ENCODE data around the gene MAN2B1. TPM values are rescaled to one million over a fixed set of nuclear protein-coding genes. Genes with fewer than 3 reads are reported as not detected.
"Not testable (repeated sequence)": the region's sequence is repeated elsewhere in the genome, so short reads cannot be mapped to it uniquely, and the experiment has no call there.

The MAN2B1 gene
- total RNA-seq: 72.1 and 92.0 TPM in 2 replicates

GRCh38 chr19:12666265-12667048 is at the start of gene MAN2B1, which contains the start of gene WDR83:
TSS of gene MAN2B1 (minus strand) at chr19:12666742. CDS start at chr19:12666701, 41 bp downstream.
TSS of gene WDR83 (plus strand) at chr19:12666807. CDS start at chr19:12669791, 2,984 bp downstream.
- peak; percentile 33 for DNase-seq (ENCODE audit: low read depth)

DNA sequence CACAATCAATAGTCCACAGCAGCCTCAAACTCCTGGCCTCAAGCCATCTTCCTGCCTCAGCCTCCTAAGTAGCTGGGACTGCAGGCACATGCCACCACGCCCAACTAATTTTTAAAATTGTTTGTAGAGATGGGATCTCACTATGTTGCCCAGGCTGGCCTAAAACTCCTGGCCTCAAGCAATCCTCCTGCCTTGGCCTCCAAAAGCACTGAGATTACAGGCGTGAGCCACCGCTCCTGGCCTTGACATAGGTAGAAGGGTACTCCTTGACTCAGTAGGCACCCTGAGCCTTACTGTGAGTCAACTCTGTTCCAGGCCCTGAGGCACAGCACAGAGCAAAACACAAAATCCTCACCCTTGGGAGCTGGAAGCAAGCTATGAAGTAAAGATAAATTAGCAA is 49.4 kb upstream of the MAN2B1 start:
- DNase-seq (ENCODE audit: low read depth): no peak

DNA sequence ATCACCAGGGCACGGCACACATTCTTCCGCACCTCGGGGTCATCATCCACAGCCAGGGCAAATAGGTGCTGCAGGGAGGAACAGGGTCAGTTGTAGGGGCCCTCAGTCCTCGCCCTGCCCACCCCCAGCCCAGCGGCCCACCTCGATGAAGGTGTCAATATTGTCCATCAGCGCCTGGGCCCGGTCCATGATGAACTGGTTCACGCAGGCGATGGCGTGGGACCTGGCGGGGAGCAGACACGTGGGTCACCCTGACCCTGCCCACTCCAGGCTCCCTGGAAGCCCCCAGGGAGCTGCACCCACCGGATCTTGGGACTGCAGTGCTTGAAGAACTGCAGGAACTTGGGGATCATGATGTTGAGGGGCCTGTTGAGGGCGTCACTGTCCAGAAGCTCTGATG is 48.6 kb upstream of the MAN2B1 start:
- no peak for DNase-seq (ENCODE audit: low read depth)

DNA sequence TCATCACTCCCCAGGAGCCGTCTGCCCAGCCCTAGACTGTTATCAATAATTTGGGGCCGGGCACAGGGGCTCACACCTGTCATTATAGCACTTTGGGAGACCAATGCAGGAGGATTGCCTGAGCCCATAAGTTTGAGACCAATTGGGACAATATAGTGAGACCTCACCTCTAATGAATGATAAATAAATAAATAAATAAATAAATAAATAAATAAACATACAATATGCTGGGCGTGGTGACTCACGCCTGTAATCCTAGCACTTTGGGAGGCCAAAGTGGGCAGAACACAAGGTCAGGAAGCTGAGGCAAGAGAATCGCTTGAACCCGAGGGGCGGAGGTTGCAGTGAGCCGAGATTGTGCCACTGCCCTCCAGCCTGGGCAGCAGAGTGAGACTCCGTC is 46.8 kb upstream of the MAN2B1 start:
- not testable (repeated sequence) for DNase-seq (ENCODE audit: low read depth)

DNA sequence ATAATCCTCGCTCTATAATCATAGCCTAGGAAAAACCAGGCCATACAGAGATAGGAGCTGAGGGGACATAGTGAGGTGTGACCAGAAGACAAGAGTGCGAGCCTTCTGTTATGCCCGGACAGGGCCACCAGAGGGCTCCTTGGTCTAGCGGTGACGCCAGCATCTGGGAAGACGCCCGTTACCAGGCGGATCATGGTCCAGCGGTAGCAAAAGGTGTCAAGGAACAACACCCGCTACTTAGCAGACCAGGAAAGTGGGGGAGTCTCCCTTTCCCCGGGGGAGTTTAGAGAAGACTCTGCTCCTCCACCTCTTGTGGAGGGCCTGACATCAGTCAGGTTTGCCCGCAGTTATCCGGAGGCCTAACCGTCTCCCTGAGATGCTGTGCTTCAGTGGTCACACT is 45.5 kb upstream of the MAN2B1 start:
- DNase-seq (ENCODE audit: low read depth): not testable (repeated sequence)

GRCh38 chr19:12711187-12711586 is 44.6 kb upstream of the MAN2B1 start:
- DNase-seq (ENCODE audit: low read depth): no peak

DNA sequence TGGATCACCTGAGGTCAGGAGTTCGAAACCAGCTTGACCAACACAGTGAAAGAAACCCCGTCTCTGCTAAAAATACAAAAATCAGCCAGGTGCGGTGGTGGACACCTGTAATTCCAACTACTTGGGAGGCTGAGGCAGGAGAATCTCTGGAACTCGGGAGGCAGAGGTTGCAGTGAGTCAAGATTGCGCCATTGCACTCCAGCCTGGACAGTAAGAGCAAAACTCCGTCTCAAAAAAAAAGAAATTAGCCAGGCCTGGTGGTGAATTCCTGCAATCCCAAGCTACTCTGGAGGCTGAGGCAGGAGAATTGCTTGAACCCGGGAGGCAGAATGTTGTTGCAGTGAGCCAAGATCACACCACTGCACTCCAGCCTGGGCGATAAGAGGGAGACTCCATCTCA is 42.1 kb upstream of the MAN2B1 start:
- no peak for DNase-seq (ENCODE audit: low read depth)

DNA sequence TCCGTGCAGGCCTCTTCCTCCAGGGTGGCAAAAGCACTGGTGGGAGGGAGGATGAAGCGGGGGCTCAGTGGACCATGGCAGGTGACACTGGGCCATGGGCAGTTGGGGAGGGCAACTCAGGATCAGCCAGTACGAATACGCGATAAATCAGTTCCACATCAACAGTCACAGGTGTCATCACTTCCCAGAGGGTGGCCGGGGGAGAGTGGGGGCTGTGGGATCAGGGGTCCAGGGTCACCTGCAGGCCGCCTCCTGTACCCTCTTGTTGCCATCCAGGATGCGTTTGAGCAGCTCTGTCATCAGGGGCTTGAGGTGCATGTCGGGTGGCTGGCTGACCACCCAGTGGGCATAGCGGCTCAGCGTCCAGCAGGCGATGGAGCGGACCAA is 39.8 kb upstream of the MAN2B1 start:
- no peak for DNase-seq (ENCODE audit: low read depth)

DNA sequence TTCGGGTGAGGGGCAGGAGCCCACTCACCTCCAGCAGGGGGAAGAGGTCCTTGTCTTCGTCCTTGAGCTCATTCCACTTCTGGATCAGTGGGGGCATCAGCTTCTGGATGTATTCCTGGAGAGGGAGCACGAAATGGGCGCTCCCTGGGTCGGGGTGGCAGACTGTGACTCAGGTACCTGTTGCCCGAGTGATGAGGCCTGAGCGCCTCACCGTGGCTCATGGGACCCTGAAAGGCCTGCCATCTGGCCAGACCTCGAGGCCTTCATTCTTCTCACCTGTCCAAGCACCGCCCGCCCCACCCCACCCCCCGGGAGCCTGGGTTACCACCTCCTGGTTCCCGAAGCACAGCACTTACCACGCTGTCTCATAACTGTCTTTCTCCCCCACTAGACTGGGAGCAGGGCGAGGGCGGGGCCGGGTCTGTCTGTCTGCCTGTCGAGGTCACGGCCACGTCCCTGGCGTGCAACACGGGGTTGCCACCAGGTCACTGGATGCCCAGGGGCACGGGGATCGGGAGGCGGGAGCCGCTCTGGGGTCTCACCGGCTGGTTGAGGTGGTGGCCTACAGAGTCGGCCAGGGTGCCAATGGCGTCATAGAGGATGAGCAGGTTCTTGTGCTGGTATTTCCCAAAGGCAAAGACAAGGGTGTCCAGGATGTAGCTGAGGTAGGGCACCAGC is 39.3 kb upstream of the MAN2B1 start:
- no peak for DNase-seq (ENCODE audit: low read depth)

- no peak for DNase-seq (ENCODE audit: low read depth)
These were observed 38.6 kb upstream of the MAN2B1 start for GRCh38 chr19:12705169-12705568.

- DNase-seq (ENCODE audit: low read depth): peak; percentile 22
These were observed 36.5 kb upstream of the MAN2B1 start for GRCh38 chr19:12703046-12703445.

DNA sequence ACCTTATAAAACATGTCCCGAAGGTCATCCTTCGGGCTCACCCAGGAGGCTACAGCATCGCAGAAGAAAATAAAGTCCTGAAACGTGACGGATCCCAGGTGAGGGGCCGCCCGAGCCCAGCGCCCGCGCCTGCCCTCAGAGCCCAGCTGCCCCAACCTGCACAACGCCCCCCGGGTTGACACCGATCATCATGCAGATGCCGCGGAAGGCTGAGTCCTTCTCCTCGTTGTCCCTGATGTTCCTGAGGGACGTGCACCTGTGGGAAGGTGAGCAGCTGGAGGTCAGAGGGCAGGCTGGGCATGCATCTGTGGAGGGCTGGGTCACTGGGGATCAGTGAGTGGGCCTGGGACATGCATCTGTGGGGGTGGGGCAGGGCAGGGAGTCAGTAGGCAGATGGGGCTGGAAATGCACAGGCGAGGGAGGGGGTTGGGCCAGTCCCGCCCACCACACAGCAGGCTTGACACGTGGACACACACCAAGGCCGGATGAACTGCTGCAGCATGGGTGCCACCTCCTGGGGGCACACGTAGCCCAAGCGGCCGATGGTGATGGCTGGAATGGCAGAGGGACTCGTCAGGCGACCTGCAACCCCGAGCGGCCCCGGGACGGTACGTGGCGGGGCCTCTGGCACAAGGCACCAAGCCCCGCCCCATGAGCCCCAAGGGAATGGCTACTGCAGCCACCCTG is 35.2 kb upstream of the MAN2B1 start:
- DNase-seq (ENCODE audit: low read depth): no peak

DNA sequence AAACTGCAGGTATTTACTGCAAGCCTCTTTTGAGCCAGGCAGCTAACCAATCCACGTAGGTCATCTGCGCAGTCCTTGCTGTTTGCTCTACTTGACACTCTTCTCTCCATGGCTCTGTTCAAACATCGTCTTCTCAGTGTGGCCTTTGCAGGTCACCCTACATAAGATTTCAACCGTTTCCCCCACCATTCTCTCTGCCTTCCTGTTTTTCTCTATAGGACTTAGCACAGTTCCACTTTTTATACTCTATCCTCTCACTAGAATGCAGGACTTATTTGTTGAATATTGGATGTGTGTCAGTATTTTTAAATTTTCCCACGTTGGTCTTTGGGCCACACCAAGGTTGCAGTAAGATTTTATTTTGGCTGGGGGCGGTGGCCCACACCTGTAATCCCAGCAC is 31.6 kb upstream of the MAN2B1 start:
- no peak for DNase-seq (ENCODE audit: low read depth)

DNA sequence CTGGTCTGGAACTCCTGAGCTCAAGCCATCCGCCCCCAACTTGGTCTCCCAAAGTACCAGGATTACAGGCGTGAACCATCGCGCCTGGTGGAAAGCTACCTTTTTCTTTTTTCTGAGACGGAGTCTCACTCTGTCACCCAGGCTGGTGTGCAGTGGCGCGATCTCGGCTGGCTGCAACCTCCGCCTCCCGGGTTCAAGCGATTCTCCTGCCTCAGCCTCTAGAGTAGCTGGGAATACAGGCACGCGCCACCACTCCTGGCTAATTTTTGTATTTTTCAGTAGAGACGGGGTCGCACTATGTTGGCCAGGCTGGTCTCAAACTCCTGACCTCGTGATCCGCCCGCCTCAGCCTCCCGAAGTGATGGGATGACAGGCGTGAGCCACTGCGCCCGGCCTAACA is 30.9 kb upstream of the MAN2B1 start:
- not testable (repeated sequence) for DNase-seq (ENCODE audit: low read depth)

DNA sequence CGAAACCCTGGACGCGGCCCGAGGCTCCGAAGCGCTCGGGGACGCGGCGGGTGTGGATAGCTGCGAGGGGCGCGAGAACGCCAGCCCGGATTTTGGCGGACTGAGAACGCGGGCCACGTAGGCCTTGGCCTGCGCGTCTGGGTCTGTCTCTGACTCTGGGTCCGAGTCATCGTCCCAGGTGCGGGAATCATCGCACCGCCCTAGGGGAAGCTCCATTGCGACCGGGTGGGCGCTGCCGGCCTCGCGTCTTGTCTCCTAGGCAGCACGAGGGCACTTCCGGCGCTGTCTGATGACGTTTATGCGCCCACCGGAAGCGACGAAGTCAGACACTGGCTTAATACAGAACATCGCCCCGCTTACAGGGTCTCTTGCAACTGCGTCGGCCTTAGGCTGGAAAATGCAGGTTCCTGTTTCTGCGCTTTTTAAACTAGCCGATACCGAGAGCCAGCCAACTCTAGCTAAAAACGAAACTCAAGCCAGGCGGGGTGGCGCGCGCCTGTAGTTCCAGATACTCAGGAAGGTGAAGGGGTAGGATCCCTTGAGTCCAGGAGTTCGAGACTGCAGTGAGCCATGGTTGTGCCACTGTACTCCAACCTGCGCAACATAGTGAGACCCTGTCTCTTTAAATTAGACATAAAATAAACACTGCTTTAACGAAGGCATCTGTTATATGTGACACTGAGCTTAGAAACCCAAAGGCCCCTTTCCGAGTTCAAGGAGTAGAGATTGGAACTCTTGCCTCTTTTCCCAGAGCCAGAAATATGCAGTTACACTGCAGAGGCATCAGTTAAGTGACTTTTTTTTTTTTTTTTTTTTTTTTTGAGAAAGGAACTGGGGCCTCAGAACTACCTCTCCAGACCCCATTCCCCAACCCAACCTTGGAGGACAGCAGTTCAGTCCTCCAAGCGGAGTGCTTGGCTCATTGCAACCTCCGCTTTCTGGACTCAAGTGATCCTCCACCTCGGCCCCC is 30.1 kb upstream of the MAN2B1 start, which contains the start of gene FBXW9:
TSS of gene FBXW9 (minus strand) at position 266 of the 970 bp plus-strand sequence. CDS start at position 216, 50 bp downstream.
- peak; percentile 87 for DNase-seq (ENCODE audit: low read depth)

DNA sequence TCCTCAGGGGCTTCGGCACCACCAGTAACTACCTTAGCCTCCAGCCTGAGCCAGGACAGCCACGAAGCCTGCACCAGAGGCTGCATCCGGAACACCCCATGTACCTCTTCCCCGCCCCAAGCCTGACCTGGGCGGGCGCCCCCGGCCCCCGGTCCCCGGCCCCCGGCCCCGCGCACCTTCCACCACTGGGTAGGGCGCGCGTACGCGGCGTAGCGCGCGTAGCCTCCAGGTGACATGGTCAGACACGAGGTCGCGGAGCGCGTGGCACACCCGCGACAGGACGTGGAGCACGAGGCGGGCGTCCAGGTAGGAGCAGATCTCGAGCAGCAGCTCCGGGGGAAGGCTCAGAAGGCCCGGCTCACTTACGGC is 29.4 kb upstream of the MAN2B1 start:
- DNase-seq (ENCODE audit: low read depth): no peak

GRCh38 chr19:12695514-12695913 is 29.0 kb upstream of the MAN2B1 start:
- DNase-seq (ENCODE audit: low read depth): no peak

GRCh38 chr19:12695096-12695495 is 28.6 kb upstream of the MAN2B1 start:
- DNase-seq (ENCODE audit: low read depth): no peak

GRCh38 chr19:12694641-12695040 is 28.1 kb upstream of the MAN2B1 start:
- no peak for DNase-seq (ENCODE audit: low read depth)

DNA sequence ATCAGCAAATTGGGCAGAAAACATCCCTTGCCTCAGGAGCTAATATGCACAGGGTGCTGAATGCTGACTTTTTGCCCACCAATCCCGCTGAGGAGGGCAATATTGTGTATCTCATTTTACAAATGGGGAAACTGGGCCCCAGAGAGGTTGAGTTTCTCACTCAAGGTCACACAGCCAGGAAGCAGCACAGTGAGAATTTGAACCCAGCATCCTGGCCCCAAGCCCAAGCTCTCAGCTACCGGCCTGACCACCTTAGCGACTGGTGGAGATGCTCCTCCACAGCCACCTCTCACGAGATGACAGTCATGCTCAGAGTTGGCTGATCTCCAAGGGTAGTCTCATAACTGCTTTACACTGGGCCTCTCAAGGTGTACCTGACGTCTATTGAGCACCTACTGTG is 26.4 kb upstream of the MAN2B1 start:
- no peak for DNase-seq (ENCODE audit: low read depth)

DNA sequence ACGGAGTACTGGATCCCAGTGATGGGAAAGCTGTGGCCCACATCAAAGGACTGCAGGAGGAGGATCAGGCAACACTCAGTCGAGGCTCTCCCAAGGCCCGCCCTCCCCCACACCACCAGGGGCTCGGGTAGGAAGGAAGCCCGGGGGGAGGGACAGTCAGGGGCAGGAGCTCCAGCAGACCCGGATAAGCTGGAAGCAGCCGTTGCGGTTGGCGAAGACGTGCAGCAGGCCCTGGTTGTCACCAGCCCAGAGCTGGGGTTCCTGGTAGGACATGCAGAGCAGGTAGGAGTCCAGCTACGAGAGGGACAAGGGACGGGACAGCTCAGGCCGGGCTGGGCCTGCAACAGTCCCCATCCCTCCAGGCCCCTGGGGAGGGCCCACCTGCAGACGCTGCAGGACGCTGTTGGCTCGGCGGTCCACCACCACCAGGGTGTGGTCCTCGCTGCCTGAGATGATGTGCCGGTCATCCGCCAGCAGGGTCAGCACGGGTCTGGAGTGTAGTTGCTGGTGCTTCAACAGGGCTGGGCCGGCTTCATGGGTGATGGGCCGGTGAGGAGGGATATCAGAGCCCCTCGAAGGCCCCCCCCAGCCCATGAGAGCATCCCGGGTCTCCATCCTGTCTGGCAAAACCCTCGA is 23.2 kb upstream of the MAN2B1 start:
- no peak for DNase-seq (ENCODE audit: low read depth)

All from renal cortical epithelial cell (primary cell).